OCI-LY3 (cell line): ENCODE data around the gene TEX10.

Experiments
- H2AFZ ChIP-seq: fragments of 200-600, 300-600 bp; shearing (Covaris generic); 2 replicates; pipeline ENCODE4 v1.6.0; 2014; ENCODE audit warnings: antibody characterized with exemption, low read depth, low read length
- H3K27ac ChIP-seq: fragments of 200-600, 300-600 bp; sonication (generic); 2 replicates; pipeline ENCODE4 v1.5.1; 2014; ENCODE audit warnings: mild to moderate bottlenecking, low read length, moderate library complexity, mixed read lengths
- H3K27me3 ChIP-seq: fragments of 200-600, 300-600 bp; sonication (generic); 2 replicates; pipeline ENCODE4 v1.6.1; 2014; ENCODE audit warnings: low read depth, low read length, mixed read lengths
- H3K36me3 ChIP-seq: fragments of 200-600, 300-600 bp; sonication (generic); replicated peaks from 2 replicates; pipeline ENCODE3; 2014; ENCODE audit warnings: low read depth, low read length, mixed read lengths
- H3K4me1 ChIP-seq: fragments of 300-600, 200-600 bp; sonication (generic); 2 replicates; pipeline ENCODE4 v1.6.1; 2014; ENCODE audit warnings: low read length, mixed read lengths
- H3K4me2 ChIP-seq: fragments of 200-600, 300-600 bp; sonication (generic); 2 replicates; pipeline ENCODE4 v1.6.1; 2014; ENCODE audit warnings: low read length, mixed read lengths
- H3K4me3 ChIP-seq: fragments of 300-600, 200-600 bp; sonication (generic); 2 replicates; pipeline ENCODE4 v1.5.1; 2014; ENCODE audit warnings: antibody characterized with exemption, mild to moderate bottlenecking, low read length, moderate library complexity
- H3K79me2 ChIP-seq: fragments of 300-600, 200-600 bp; shearing (Covaris generic); 2 replicates; pipeline ENCODE4 v1.6.1; 2014; ENCODE audit warnings: mild to moderate bottlenecking, low read length, mixed read lengths
- H3K9ac ChIP-seq: fragments of 300-600, 200-600 bp; shearing (Covaris generic); 2 replicates; pipeline ENCODE4 v1.6.0; 2014; ENCODE audit warnings: mild to moderate bottlenecking, low read length, moderate library complexity
- H3K9me3 ChIP-seq: fragments of 200-600, 300-600 bp; shearing (Covaris generic); 2 replicates; pipeline ENCODE4 v1.6.1; 2014; ENCODE audit warnings: low read length, mixed read lengths; ENCODE audit not compliant: insufficient read depth
- H4K20me1 ChIP-seq: fragments of 200-600, 300-600 bp; sonication (generic); 2 replicates; pipeline ENCODE4 v1.6.1; 2016; ENCODE audit warnings: low read length, mixed read lengths; ENCODE audit not compliant: insufficient read depth
- EZH2phosphoT487 ChIP-seq: fragments of 200-600 bp; shearing (Covaris generic); IDR thresholded peaks from 2 replicates; pipeline ENCODE4 v1.6.1; 2018; ENCODE audit warnings: antibody characterized with exemption, mixed run types, low read depth
- TF ChIP-seq, protein P1 (sequence below): fragments of 200-600, 300-600 bp; sonication (generic); IDR thresholded peaks from 2 replicates; pipeline ENCODE4 v1.5.1; 2014; ENCODE audit warnings: antibody characterized with exemption, low read length, low read depth

TEX10 gene

DNA sequence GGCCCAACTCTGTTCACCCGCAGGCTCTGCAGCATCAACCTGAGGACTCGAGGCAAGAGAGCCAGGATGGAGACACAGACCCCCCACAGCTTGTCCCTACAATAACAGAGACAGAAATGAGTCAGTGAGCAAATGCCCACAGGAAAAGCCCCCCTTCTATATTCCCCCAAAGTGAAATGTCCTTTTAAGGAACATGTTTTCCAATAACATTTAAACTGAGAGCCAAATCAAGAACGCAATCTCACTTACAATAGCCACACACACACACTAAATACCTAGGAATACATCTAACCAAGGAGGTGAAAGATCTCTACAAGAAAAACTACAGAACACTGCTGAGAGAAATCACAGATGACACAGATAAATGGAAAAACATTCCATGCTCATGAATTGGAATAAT, 49.0 kb downstream of the TEX10 start:
- H3K27ac ChIP-seq: no peak overlapping the region
- peaks cover 56% of the 10 kb centered on the region for H3K36me3 ChIP-seq
- H3K9ac ChIP-seq: no peak overlapping the region
- no peaks in the 10 kb centered on the region for H3K4me1 ChIP-seq
- H3K4me2 ChIP-seq: no peak overlapping the region
- TF ChIP-seq, protein P1, sequence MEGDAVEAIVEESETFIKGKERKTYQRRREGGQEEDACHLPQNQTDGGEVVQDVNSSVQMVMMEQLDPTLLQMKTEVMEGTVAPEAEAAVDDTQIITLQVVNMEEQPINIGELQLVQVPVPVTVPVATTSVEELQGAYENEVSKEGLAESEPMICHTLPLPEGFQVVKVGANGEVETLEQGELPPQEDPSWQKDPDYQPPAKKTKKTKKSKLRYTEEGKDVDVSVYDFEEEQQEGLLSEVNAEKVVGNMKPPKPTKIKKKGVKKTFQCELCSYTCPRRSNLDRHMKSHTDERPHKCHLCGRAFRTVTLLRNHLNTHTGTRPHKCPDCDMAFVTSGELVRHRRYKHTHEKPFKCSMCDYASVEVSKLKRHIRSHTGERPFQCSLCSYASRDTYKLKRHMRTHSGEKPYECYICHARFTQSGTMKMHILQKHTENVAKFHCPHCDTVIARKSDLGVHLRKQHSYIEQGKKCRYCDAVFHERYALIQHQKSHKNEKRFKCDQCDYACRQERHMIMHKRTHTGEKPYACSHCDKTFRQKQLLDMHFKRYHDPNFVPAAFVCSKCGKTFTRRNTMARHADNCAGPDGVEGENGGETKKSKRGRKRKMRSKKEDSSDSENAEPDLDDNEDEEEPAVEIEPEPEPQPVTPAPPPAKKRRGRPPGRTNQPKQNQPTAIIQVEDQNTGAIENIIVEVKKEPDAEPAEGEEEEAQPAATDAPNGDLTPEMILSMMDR: no peak
- no peak for TF ChIP-seq EZH2phosphoT487
- no peak overlapping the region for H2AFZ ChIP-seq
- no peak overlapping the region for H3K4me3 ChIP-seq
- H4K20me1 ChIP-seq: peaks cover 11% of the 10 kb centered on the region
- peaks cover 51% of the 10 kb centered on the region for H3K79me2 ChIP-seq
- no peaks in the 10 kb centered on the region for H3K9me3 ChIP-seq
- H3K27me3 ChIP-seq: no peaks in the 10 kb centered on the region

DNA sequence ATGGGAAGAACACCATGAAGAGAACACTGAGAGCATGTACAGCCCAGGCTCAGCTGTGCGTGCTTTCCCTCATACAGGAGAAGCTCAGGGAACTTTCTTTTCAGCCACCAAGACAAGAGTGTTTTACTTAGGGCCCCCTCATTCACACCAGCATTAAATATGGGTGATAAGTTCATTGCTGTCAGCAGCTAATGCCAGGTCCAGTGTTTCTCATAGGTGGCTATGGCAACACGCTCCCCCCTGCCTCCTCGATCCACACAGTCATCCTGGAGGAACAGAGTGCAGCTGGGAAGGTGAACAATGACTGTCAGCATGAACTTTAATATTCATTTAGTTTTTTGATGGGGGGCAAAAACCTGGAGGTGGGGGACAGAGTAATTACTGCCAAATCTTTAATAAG, 54.4 kb downstream of the TEX10 start:
- Histone ChIP-seq H4K20me1 (peaks cover 5% of the 10 kb centered on the region; the same call in 1 of the 2 replicates), H3K9me3 (no peaks in the 10 kb centered on the region), H3K27me3 (no peaks in the 10 kb centered on the region), H3K4me2 (no peak overlapping the region), H2AFZ (no peak overlapping the region), H3K9ac (no peak overlapping the region), H3K4me3 (no peak overlapping the region), H3K4me1 (no peaks in the 10 kb centered on the region), H3K27ac (no peak overlapping the region), H3K36me3 (peaks cover 51% of the 10 kb centered on the region), H3K79me2 (peaks cover 9% of the 10 kb centered on the region)
- TF ChIP-seq EZH2phosphoT487: no peak
- TF ChIP-seq, protein P1: no peak

DNA sequence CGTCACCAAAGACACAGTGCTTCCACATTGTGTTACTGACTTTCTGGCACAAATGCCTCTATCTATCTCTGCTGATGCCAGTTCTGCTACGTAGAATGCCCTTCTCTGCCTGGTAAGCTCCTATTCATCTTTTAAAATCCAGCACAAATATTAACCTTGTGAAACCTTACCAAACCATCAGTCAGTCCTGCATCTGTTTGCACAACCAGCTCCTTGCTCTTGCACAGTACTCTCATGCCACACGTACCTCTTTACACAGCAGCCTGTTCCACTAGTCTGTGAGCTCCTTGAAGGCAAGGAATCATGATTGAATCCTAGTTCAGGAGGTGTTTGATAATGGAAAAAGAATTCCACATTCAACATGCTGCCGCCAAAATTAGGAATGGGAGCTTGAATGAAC, 56.3 kb downstream of the TEX10 start:
- TF ChIP-seq, protein P1: no peak
- no peak for TF ChIP-seq EZH2phosphoT487
- no peak overlapping the region for H2AFZ ChIP-seq
- no peaks in the 10 kb centered on the region for H3K27me3 ChIP-seq
- no peaks in the 10 kb centered on the region for H4K20me1 ChIP-seq
- no peak overlapping the region for H3K9ac ChIP-seq
- H3K4me1 ChIP-seq: no peaks in the 10 kb centered on the region
- no peak overlapping the region for H3K27ac ChIP-seq
- no peaks in the 10 kb centered on the region for H3K9me3 ChIP-seq
- H3K36me3 ChIP-seq: peaks cover 53% of the 10 kb centered on the region
- peaks cover 8% of the 10 kb centered on the region; the same call in 1 of the 2 replicates for H3K79me2 ChIP-seq
- H3K4me2 ChIP-seq: no peak overlapping the region
- H3K4me3 ChIP-seq: no peak overlapping the region

DNA sequence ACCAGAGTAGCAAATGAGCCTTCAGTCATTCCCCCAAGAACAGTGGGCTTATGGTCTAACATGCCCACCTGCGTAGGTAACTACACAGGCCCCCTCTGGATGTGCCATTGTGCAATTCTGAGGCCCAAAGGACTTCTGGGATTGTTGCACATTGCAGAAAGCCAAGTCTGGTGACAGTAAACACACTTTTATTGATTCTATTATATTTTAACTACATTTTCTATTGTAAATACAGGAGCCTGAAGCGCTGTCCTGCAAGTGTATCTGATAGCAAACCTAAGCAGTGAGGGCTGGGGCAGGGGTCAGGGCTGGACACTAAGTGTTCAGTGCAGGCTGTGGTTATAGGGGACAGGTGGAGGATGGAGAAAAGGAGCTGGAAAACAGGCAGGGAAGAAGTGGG, 57.5 kb downstream of the TEX10 start:
- Histone ChIP-seq H3K27me3 (no peaks in the 10 kb centered on the region), H4K20me1 (no peaks in the 10 kb centered on the region), H2AFZ (no peak overlapping the region), H3K4me2 (no peak overlapping the region), H3K27ac (no peak overlapping the region), H3K36me3 (peaks cover 47% of the 10 kb centered on the region), H3K4me1 (no peaks in the 10 kb centered on the region), H3K9me3 (no peaks in the 10 kb centered on the region), H3K79me2 (no peaks in the 10 kb centered on the region), H3K9ac (no peak overlapping the region), H3K4me3 (no peak overlapping the region)
- TF ChIP-seq, protein P1: no peak
- TF ChIP-seq EZH2phosphoT487: no peak
